ENCODE results near the gene FOXP1. TPM values are rescaled to one million over a fixed set of nuclear protein-coding genes. Genes with fewer than 3 reads are reported as not detected.

Gene FOXP1
- total RNA-seq, 1 experiment from 2014 or later: 75.3 TPM

- Histone ChIP-seq H2BK12ac (ENCODE audit: insufficient read length, low read depth, low read length) (no peak overlapping the region), H3K9ac (ENCODE audit: extremely low read depth, insufficient read length, low read length) (no peak overlapping the region), H4K91ac (ENCODE audit: insufficient read length, low read depth, low read length) (no peak overlapping the region), H3K9me3 (ENCODE audit: control insufficient read depth, low read depth, low read length) (no peaks in the 10 kb centered on the region), H3K14ac (ENCODE audit: insufficient read depth, low read length) (no peak overlapping the region), H3K4me2 (ENCODE audit: insufficient read depth, insufficient read length, low read length) (no peak overlapping the region), H3K4ac (ENCODE audit: low read depth, low read length) (no peak overlapping the region), H2AK5ac (ENCODE audit: insufficient read length, low read length) (no peak overlapping the region), H3K27me3 (ENCODE audit: insufficient read depth, low read length) (no peaks in the 10 kb centered on the region), H3T11ph (ENCODE audit: low read length) (no peak overlapping the region), H2BK120ac (ENCODE audit: low read depth, low read length, poor library complexity, severe bottlenecking) (no peak overlapping the region), H4K5ac (ENCODE audit: insufficient read length, low read depth, low read length) (no peak overlapping the region), H4K8ac (replicated peaks; ENCODE audit: insufficient read length, low read depth, low read length) (no peak overlapping the region), H3K27ac (ENCODE audit: insufficient read length, low read depth, low read length) (no peak overlapping the region), H3K79me2 (ENCODE audit: insufficient read depth, low read length) (no peaks in the 10 kb centered on the region), H3K23ac (ENCODE audit: insufficient read length, low read depth, low read length) (no peak overlapping the region), H4K20me1 (ENCODE audit: control insufficient read depth, insufficient read depth, insufficient read length) (no peaks in the 10 kb centered on the region), H2BK20ac (ENCODE audit: low read depth, low read length, poor library complexity, severe bottlenecking) (no peak overlapping the region), H2BK15ac (ENCODE audit: low read depth, low read length) (no peak overlapping the region), H3K23me2 (ENCODE audit: insufficient read length, low read depth, low read length, poor library complexity, severe bottlenecking) (no peaks in the 10 kb centered on the region), H3K4me1 (ENCODE audit: insufficient read depth, low read length) (peaks cover 9% of the 10 kb centered on the region; the same call in 1 of the 2 replicates), H2AFZ (ENCODE audit: low read length) (no peak overlapping the region), H3K56ac (ENCODE audit: insufficient read length, low read depth, low read length) (no peak overlapping the region), H3K79me1 (ENCODE audit: insufficient read depth, low read depth, low read length, poor library complexity, severe bottlenecking) (no peaks in the 10 kb centered on the region), H3K18ac (ENCODE audit: insufficient read length, low read depth, low read length) (no peak overlapping the region), H2BK5ac (ENCODE audit: insufficient read length, low read length) (no peak overlapping the region)
- no peak for TF ChIP-seq CTCF (conservative IDR thresholded peaks at IDR 0.05)
- no CpG with 5 or more reads among the region's 6 CpGs for WGBS (ENCODE audit: extremely low coverage, insufficient read length, low lambda C conversion rate)
- H3K9me3 Mint-ChIP-seq: no peaks in the 10 kb centered on the region
- H3K36me3 Mint-ChIP-seq (ENCODE audit: insufficient read depth in 1 of 3, low read depth in 3 of 3): no peaks in the 10 kb centered on the region; a peak in 1 of 7 replicates
- H3K4me1 Mint-ChIP-seq: peaks cover 15 to 25% of the 10 kb centered on the region in 2 experiments
- H3K27ac Mint-ChIP-seq: no peak overlapping the region
- no peak overlapping the region for H3K4me3 Mint-ChIP-seq
- H3K27me3 Mint-ChIP-seq (ENCODE audit: low read depth): no peaks in the 10 kb centered on the region
- no peak for DNase-seq
Measured at GRCh38 chr3:71369701-71370391, 213.7 kb downstream of the FOXP1 start.

All from H9 (cell line).